ENCODE results near the gene GNA12.

The GNA12 gene

DNA sequence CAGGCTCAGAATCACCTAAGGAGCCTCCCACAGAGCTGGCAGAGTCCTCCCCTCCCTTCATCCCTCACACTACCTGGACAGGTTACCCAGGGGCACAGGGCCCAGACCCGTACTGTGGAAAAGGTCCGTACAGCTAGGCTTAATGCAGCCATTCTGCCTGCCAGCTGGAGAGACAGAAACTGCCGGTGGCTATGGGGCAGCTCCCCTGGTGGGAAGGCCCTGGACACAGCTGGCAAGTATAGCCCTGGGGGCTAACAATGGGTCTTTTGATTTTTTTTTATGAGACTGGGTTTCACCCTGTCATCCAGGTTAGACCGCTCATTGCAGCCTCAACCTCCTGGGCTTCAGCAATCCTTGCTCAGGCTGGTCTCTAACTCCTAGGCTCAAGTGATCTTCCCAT is 68.3 kb downstream of the GNA12 start:
- no peak overlapping the region for H3K4me3 ChIP-seq (ENCODE audit: control insufficient read depth, low read depth, low read length)
- TF ChIP-seq, protein P1, sequence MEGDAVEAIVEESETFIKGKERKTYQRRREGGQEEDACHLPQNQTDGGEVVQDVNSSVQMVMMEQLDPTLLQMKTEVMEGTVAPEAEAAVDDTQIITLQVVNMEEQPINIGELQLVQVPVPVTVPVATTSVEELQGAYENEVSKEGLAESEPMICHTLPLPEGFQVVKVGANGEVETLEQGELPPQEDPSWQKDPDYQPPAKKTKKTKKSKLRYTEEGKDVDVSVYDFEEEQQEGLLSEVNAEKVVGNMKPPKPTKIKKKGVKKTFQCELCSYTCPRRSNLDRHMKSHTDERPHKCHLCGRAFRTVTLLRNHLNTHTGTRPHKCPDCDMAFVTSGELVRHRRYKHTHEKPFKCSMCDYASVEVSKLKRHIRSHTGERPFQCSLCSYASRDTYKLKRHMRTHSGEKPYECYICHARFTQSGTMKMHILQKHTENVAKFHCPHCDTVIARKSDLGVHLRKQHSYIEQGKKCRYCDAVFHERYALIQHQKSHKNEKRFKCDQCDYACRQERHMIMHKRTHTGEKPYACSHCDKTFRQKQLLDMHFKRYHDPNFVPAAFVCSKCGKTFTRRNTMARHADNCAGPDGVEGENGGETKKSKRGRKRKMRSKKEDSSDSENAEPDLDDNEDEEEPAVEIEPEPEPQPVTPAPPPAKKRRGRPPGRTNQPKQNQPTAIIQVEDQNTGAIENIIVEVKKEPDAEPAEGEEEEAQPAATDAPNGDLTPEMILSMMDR (conservative IDR thresholded peaks at IDR 0.05; ENCODE audit: control insufficient read depth, insufficient read depth, low read depth, low read length), result no peak
- no peak for DNase-seq (ENCODE audit: low read depth)

DNA sequence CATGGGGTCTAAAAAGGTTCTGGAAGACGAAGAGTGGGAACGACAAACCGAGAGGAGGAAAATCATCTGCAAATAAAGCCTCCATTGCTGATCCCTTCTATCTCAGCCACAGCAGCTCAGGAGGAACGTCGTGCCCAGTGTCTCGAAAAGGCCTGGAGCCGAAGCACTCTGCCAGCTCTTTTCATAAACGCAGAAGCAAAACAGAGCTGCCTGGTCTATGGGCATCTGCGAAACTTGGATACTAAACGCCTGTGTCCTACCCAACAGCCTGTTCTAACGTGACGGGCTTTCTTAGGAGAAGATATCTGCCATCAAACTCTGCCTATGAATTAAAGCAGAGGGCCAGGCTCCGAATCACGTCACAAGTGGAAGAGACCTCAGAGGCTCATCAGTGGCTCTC is 68.7 kb downstream of the GNA12 start:
- no peak overlapping the region for H3K4me3 ChIP-seq (ENCODE audit: control insufficient read depth, low read depth, low read length)
- TF ChIP-seq, protein P1 (conservative IDR thresholded peaks at IDR 0.05; ENCODE audit: control insufficient read depth, insufficient read depth, low read depth, low read length), result no peak
- DNase-seq (ENCODE audit: low read depth), result no peak

DNA sequence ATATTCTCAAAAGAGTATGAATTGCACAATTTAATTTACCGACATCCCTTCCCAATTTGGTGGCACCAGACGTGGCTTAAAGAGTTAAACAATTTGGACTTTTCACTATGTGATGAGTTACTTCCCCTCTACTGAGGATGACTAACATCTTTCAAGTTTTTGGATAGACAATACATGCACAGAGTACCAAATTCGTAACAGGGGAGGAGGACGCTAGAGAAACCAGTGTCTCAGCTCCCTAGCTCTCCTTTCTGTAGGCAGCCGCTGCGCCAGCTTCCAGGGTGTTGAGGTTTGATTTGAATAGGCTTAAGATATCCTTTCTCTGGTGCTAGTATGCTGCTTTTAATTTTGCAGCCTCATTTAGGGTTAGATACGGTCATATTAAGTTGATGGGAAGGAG is 69.2 kb downstream of the GNA12 start:
- DNase-seq (ENCODE audit: low read depth), result peak; percentile 27
- H3K4me3 ChIP-seq (ENCODE audit: control insufficient read depth, low read depth, low read length), result no peak overlapping the region
- TF ChIP-seq, protein P1 (conservative IDR thresholded peaks at IDR 0.05; ENCODE audit: control insufficient read depth, insufficient read depth, low read depth, low read length), result no peak

DNA sequence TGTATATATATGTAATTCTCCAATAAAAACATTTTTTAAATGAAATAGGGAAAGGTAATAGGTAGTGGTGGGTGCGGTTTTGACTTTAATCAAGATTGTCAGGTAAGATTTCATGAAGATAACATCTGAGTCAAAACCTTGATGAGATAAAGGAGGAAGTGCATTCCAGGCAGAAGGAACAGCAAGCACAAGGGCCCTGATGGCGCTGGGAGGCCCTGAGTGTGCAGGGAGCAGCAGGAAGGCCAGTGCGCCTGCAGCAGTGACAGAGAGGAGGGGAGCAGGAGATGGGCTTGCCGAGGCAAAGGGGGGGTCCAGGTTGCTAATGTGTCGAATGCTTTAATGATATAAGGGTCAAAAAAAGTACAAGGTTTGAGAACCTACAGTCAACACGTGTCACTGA is 69.8 kb downstream of the GNA12 start:
- no peak for DNase-seq (ENCODE audit: low read depth)
- no peak overlapping the region for H3K4me3 ChIP-seq (ENCODE audit: control insufficient read depth, low read depth, low read length)
- TF ChIP-seq, protein P1 (conservative IDR thresholded peaks at IDR 0.05; ENCODE audit: control insufficient read depth, insufficient read depth, low read depth, low read length), result no peak

DNA sequence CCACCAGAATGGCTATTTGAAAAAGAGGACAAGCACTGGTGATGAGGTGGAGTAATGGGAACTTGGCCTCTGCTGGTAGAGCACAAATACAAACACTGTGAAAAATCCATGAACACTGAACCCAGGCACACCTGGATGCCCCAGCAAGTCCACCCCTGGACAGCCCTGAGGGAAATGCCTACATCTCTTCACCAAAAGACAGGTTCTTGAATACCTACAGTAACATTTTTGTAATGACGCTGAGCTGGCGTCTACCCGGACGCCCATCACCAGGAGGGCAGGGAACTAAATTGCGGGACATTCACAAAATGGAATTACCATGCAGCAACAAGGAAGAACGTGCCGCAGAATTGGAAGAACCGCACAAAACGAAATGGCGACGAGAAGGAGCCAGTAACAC is 70.5 kb downstream of the GNA12 start:
- no peak for DNase-seq (ENCODE audit: low read depth)
- TF ChIP-seq, protein P1 (conservative IDR thresholded peaks at IDR 0.05; ENCODE audit: control insufficient read depth, insufficient read depth, low read depth, low read length), result no peak

DNA sequence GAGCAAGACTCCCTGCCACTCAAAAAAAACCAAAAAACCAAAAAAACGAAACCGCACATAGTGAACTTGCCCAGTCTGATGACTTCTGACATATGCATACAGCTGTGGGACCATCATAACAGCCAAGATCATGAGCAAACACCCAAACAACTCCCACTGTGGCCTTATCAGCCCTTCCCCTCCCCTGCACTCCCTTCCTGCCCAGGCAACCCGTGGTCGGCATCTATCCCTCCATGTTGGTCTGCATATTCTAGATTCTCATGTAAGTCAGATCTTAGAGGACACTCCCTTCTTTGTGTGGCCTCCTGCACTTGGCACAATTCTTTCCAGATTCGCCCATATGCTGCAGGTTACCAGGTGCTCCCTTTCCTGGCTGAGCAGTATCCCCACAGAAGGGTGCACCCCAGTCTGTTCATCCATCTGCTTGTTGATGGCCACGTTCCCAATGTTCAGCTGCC is 72.8 kb downstream of the GNA12 start:
- DNase-seq (ENCODE audit: low read depth), result no peak
- TF ChIP-seq, protein P1 (conservative IDR thresholded peaks at IDR 0.05; ENCODE audit: control insufficient read depth, insufficient read depth, low read depth, low read length), result no peak
- H3K4me3 ChIP-seq (ENCODE audit: control insufficient read depth, low read depth, low read length), result no peak overlapping the region

More for the DNA sequence above, 70.5 kb downstream of the GNA12 start:
- no peak overlapping the region for H3K4me3 ChIP-seq (ENCODE audit: control insufficient read depth, low read depth, low read length)

DNA sequence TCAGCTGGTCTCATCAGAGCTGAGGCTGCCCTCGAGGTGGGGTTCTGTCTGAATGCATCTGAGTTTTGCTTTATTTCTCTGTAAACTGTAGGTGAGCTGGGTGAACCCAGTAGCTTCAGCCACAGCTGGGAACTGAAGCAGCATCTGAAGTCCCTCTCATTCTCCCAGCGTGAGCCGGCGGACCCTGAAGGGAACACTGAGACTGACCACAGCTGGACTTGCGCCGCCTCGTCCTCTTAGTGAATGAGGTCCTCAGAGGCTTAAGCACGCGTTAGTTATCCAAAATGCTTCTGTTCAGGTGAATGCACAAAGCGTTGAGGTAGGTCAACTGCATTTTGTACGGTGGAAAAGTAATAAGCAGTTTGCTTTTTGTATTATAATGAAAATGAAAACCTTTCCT is 79.5 kb downstream of the GNA12 start:
- no peak for DNase-seq (ENCODE audit: low read depth)
- H3K4me3 ChIP-seq (ENCODE audit: control insufficient read depth, low read depth, low read length), result no peak overlapping the region
- TF ChIP-seq, protein P1 (conservative IDR thresholded peaks at IDR 0.05; ENCODE audit: control insufficient read depth, insufficient read depth, low read depth, low read length), result no peak

Data from fibroblast of mammary gland (primary cell).